Measurements from ENCODE around the gene TRAF6. TPM values are rescaled to one million over a fixed set of nuclear protein-coding genes. Genes with fewer than 3 reads are reported as not detected.

TRAF6 gene
- total RNA-seq, 1 experiment from 2014 or later, result 7.2 TPM

DNA sequence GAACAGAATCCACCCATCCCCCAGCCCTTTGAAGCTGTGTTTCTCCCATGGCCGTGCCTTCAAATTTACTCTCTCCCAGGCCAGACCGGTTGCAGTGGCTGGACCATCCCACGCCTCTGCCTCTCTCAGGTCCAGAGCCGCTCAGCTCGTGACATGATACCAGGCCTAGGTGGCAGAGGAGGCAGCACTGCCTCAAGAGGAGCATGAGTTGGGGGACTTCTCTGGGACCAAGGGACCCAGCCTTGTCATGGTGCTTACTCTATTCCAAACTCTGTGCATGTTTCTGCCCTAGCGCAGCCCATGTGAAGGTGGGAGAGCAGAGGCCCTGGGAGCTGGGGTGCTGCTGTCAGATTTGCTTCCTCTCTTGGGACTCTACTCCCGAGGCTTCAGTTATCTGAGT is 51.0 kb downstream of the TRAF6 start:
- no peak for DNase-seq (ENCODE audit: low read depth)

GRCh38 chr11:36458129-36458915 is 51.8 kb downstream of the TRAF6 start:
- DNase-seq (ENCODE audit: low read depth), result no peak

- DNase-seq (ENCODE audit: low read depth), result no peak
These were observed 53.9 kb downstream of the TRAF6 start for GRCh38 chr11:36456156-36456555.

DNA sequence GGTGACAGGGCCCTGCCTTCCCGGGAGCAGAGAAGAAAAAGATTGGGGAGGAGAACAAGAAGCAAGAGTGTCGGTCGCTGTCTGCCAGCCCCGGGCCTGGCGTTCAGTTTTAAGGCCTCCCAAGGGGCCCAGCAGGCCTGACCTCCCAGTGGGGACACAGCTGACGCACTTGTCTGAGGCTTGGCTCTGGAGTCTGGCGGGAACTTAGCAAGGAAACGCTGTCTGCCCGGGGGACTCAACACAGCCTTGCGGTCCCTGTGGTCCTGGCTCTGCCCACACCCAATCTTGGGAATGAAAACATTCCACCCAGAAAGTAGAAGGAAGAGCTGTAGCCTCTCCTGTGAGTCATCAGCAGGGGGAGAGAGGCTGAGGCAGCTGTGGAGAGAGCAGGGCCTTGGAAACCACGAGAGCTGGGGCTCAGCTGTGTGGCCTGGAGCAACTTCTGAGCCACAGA is 54.4 kb downstream of the TRAF6 start:
- DNase-seq (ENCODE audit: low read depth), result peak; percentile 100

GRCh38 chr11:36454941-36455631 is 55.0 kb downstream of the TRAF6 start:
- peak; percentile 39 for DNase-seq (ENCODE audit: low read depth)

- no peak for DNase-seq (ENCODE audit: low read depth)
These were observed 55.5 kb downstream of the TRAF6 start for GRCh38 chr11:36454551-36454940.

DNA sequence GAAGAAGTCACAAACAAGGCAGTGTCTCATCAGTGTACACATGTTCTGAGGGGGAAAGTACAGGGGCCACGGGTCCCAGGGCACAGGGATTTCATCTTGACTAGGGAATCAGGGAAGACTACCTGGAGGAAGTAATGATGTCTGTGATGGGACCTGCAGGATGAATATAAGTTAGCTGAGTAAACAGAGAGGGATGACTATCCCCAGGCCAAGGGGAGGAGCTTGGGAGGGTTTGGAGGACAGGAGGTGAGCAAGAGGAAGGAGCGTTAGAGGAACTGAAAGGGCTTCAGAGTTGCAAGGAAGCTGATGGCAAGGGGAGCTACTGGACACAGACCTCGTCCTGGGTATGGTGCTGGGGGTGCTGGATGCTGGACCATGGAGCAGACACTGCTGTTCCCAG is 56.4 kb downstream of the TRAF6 start:
- peak; percentile 47 for DNase-seq (ENCODE audit: low read depth)

GRCh38 chr11:36452961-36453360 is 57.1 kb downstream of the TRAF6 start:
- peak; percentile 87 for DNase-seq (ENCODE audit: low read depth)

DNA sequence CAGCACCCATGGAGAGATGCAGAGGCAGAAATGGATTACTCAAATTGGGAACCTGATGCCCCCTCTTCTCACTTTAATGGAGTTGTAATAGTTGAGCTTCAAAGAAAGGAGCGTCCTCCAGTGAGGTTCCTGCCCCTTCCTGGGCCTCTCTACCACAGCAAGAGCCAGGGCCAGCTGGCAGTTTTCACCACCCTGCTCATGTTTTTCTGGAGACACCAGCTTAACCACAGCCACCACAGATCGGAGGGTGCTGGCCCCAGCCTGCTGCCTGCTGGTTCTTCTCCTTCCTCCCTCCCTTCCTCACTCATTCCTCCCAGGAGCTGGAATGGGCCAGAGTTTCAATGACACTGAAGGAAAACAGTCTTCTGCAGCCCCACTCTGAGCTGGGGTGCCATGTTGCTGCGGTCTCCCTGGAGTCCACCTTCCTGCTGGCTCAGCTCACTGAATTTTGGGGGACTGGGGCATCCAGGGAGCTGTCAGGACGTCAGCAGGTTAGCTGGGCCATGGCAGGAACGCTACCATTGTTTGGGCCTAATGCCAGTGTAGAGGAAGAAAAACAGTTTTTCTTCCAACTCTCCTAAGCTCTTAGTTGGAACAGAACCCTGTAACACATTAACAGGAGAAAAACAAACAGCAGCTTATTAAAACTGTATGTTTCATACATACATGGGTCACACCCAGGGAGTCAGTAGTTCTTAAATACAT is 57.7 kb downstream of the TRAF6 start:
- DNase-seq (ENCODE audit: low read depth), result peak; percentile 94

GRCh38 chr11:36451681-36452080 is 58.4 kb downstream of the TRAF6 start:
- DNase-seq (ENCODE audit: low read depth), result no peak

- DNase-seq (ENCODE audit: low read depth), result no peak
These were observed 59.0 kb downstream of the TRAF6 start for GRCh38 chr11:36451045-36451444.

DNA sequence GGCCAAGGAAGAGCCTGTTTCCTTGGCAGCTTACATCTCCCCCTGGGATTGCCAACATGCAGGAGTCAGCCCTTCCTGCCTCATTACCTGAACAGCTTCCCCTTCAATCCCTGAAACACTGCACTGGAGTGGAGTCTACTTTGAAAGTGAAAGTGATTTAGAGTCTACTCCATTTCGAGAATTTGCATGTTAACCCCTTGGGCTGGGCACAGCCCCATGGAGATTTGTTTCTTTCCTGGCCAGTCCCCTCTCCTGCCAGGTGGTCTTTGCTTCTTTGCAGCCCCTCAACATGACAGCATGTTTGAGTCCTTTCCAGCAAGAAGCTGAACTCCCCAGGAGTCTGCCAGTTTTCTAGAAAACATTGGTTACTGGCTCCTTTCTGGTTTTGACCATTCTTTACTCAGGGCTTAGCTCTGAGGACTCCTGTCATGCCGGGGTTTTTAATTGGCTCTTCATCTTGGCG is 59.9 kb downstream of the TRAF6 start:
- DNase-seq (ENCODE audit: low read depth), result no peak

- DNase-seq (ENCODE audit: low read depth), result no peak
These were observed 60.4 kb downstream of the TRAF6 start for GRCh38 chr11:36449561-36450096.

DNA sequence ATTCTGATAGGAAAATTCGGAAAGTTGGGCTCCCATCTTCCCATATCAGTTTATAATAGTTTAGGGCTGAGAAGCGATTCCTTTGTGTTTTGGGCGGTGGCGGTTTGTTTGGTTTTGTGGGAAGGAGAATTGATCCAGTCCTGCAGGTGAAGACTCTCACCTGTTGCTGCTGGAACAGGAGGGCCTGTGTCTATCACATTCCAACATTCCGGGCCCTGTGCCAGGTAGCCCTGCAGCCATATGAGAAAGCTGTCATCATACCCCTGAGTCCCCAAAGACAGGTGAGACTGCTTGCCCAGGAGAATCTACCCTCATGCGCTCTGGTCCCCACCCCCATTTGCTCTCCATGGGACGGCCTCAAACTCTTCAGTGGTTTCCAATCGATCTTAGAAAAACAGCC is 62.1 kb downstream of the TRAF6 start:
- no peak for DNase-seq (ENCODE audit: low read depth)

DNA sequence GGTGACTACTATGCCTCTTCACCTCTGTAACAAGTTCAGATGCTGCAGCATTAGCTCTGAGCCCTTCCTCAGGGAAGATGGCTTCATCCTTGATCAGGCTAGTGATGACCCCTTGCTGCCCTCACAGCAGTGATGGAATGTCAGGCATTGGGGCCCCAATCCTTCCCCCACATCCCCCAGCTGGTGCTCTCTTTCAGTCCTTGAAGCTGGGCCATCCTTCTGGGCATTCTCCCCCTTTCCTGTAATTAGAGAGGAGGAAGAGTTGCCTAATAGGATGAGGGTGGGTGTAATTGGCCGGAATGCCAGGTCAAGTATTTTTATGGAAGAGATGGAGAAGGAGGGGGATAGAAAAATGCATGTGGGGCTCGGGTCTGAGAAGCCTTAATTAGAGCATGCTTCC is 62.6 kb downstream of the TRAF6 start:
- peak; percentile 47 for DNase-seq (ENCODE audit: low read depth)

DNA sequence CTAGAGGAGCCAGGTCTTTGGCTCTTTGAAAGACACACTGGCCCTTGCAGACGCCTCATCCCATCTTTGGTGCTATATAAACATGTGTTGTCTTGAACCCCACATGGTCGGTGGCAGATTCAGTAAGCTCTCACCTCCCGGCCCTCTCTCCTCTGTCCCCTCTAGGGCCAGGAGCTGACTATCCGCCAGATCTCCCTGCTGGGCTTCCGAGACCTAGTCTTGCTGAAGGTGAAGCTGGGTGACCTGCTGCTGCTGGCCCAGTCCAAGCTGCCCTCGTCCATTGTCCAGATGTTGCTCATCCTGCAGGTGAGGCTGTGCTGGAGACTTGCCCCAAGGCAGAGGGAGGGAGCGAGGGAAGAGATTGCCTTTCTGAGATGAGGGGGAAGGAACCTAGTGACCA is 63.9 kb downstream of the TRAF6 start:
- no peak for DNase-seq (ENCODE audit: low read depth)

DNA sequence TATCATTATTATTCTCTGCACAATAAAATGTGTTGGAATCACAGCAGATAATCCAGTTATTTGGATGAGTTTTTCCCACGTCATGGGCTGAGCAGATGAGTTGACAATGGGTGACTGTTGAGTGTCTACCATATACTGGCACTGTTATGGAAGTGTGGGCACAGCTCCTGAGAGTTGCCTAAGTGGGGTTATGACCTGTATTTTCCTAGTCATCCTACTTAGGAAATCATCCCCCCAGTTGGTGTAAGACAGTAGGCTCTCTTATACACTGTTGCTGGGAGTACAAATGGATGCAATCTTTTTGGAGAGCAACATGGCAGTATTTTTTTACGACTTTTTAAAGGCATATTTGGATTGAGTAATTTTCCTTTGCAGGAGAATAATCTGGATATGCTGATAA is 66.4 kb downstream of the TRAF6 start:
- no peak for DNase-seq (ENCODE audit: low read depth)

DNA sequence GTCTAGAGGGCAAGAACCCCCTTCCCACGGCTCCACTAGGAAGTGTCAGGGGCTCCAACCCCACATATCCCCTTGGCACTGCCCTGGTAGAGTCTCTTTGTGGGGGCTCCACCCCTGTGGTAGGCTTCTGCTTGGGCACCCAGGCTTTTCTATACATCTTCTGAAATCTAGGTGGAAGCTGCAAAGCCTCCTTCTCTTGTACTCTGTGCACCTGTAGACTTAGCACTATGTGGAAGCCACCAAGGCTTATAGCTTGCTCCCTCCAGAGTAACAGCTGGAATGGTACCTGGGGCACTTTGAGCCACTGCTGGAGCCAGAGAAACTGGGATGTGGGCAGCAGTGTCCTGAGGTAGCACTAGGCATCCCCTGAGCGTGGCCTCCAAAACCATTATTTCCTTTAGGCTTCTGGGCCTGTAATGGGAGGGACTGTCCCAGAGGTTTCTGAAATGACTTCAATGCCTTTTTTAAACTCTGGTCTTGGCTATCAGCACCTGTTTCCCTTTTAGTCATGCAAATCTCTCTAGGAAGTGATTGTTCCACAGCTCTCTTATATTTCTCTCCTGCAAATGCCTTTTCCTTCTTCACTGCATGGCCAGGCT is 68.4 kb downstream of the TRAF6 start:
- no peak for DNase-seq (ENCODE audit: low read depth)

- no peak for DNase-seq (ENCODE audit: low read depth)
These were observed 71.9 kb downstream of the TRAF6 start for GRCh38 chr11:36438126-36438525.

GRCh38 chr11:36437413-36437812 is 72.7 kb downstream of the TRAF6 start:
- DNase-seq (ENCODE audit: low read depth), result no peak

All from RPMI7951 (cell line).